Liver (tissue), 3 donors: ENCODE data around the gene RHEB.

Experiments
- GABPA ChIP-seq, 2 donors: IDR thresholded peaks in 1 of 2; conservative IDR thresholded peaks in 1 of 2; 2 replicates each; pipeline ENCODE4 v1.6.1; 2016; ENCODE audit warnings: antibody characterized with exemption in 2 of 2, mild to moderate bottlenecking in 1 of 2, moderate library complexity in 1 of 2
- HNF4A ChIP-seq, 2 donors: conservative IDR thresholded peaks; 2 replicates each; pipeline ENCODE4 v1.6.1; 2016; ENCODE audit warnings: antibody characterized with exemption in 2 of 2, mild to moderate bottlenecking in 2 of 2
- HNF4G ChIP-seq: IDR thresholded peaks from 2 replicates; pipeline ENCODE4 v1.6.1; 2016; ENCODE audit warnings: antibody characterized with exemption
- JUND ChIP-seq, 2 donors: IDR thresholded peaks; 2 replicates each; pipeline ENCODE4 v1.6.1; 2016; ENCODE audit warnings: antibody characterized with exemption in 2 of 2
- REST ChIP-seq: IDR thresholded peaks from 2 replicates; pipeline ENCODE4 v1.6.1; 2016; ENCODE audit warnings: antibody characterized with exemption, mild to moderate bottlenecking
- SP1 ChIP-seq: IDR thresholded peaks from 2 replicates; pipeline ENCODE4 v1.6.1; 2018; ENCODE audit warnings: antibody characterized with exemption, mild to moderate bottlenecking
- YY1 ChIP-seq: IDR thresholded peaks from 2 replicates; pipeline ENCODE4 v1.6.1; 2016; ENCODE audit warnings: antibody characterized with exemption, mild to moderate bottlenecking
- TF ChIP-seq, protein P1 (sequence below): IDR thresholded peaks from 2 replicates; pipeline ENCODE4 v1.6.1; 2016; ENCODE audit warnings: antibody characterized with exemption
- TF ChIP-seq, protein P2 (sequence below): fragments of 150-350 bp; IDR thresholded peaks from 2 replicates; pipeline ENCODE4 v1.5.1; 2017; ENCODE audit warnings: improper control_type of control experiment, low read depth, low read length; ENCODE audit not compliant: missing input control
- donor health status: healthy.
- donor health status: healthy.

DNA sequence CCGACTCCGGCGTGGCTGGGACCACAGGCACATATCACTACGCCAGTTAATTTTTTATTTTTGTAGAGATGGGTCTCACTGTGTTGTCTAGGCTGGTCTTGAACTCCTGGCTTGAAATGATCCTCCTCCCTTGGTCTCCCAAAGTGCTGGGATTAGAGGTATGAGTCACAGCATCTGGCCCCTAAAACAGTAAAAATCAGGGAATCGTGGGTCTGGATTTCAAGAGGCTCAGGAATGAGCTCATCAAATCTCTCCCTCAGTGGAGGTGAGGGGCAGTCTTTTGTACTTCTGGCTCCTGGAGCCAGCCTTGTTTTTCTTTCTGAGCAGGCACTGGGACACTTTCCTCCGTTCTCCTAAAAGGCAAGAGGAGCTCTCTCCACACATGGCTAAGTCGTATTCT, 32.1 kb upstream of the RHEB start:
- TF ChIP-seq, protein P1, sequence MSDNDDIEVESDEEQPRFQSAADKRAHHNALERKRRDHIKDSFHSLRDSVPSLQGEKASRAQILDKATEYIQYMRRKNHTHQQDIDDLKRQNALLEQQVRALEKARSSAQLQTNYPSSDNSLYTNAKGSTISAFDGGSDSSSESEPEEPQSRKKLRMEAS: no peak
- TF ChIP-seq, protein P2, sequence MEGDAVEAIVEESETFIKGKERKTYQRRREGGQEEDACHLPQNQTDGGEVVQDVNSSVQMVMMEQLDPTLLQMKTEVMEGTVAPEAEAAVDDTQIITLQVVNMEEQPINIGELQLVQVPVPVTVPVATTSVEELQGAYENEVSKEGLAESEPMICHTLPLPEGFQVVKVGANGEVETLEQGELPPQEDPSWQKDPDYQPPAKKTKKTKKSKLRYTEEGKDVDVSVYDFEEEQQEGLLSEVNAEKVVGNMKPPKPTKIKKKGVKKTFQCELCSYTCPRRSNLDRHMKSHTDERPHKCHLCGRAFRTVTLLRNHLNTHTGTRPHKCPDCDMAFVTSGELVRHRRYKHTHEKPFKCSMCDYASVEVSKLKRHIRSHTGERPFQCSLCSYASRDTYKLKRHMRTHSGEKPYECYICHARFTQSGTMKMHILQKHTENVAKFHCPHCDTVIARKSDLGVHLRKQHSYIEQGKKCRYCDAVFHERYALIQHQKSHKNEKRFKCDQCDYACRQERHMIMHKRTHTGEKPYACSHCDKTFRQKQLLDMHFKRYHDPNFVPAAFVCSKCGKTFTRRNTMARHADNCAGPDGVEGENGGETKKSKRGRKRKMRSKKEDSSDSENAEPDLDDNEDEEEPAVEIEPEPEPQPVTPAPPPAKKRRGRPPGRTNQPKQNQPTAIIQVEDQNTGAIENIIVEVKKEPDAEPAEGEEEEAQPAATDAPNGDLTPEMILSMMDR: no peak
- TF ChIP-seq JUND (IDR thresholded peaks at IDR 0.05) (no peak), YY1 (no peak), SP1 (no peak), REST (no peak), HNF4G (no peak), GABPA (IDR thresholded peaks at IDR 0.05 in 1 of 2, conservative IDR thresholded peaks at IDR 0.05 in 1 of 2) (no peak), HNF4A (conservative IDR thresholded peaks at IDR 0.05) (no peak)
